ENCODE measurements around the gene URB2.
A peak's percentile ranks its signal among the peaks of the same experiment; 100 is the strongest.
"Not testable (repeated sequence)": the region's sequence is repeated elsewhere in the genome, so short reads cannot be mapped to it uniquely, and the experiment has no call there.

URB2 gene

GRCh38 chr1:229625915-229626831 is at the start of gene URB2, which contains the start of gene TAF5L:
Gene URB2, plus strand, starts transcription at chr1:229626247. Its CDS starts 1,387 bp downstream, at chr1:229627634.
Gene TAF5L, minus strand, starts transcription at chr1:229626122. Its CDS starts 11,640 bp downstream, at chr1:229614482.
- peak; percentile 55 for DNase-seq

- no peak for DNase-seq
Measured at GRCh38 chr1:229578168-229579058, 47.6 kb upstream of the URB2 start.

- DNase-seq: peak; percentile 81
Measured at GRCh38 chr1:229579059-229579673, 46.9 kb upstream of the URB2 start.

- DNase-seq: no peak
Measured at GRCh38 chr1:229581485-229581884, 44.6 kb upstream of the URB2 start.

GRCh38 chr1:229582011-229582694 is 43.9 kb upstream of the URB2 start:
- peak; percentile 38 for DNase-seq

- DNase-seq: no peak
Measured at GRCh38 chr1:229582715-229583114, 43.3 kb upstream of the URB2 start.

GRCh38 chr1:229585338-229585737 is 40.7 kb upstream of the URB2 start:
- no peak for DNase-seq

- no peak for DNase-seq
Measured at GRCh38 chr1:229590119-229590518, 35.9 kb upstream of the URB2 start.

GRCh38 chr1:229593800-229594199 is 32.2 kb upstream of the URB2 start:
- no peak for DNase-seq

- DNase-seq: no peak
Measured at GRCh38 chr1:229594227-229595008, 31.6 kb upstream of the URB2 start.

- not testable (repeated sequence) for DNase-seq
Measured at GRCh38 chr1:229595876-229596275, 30.2 kb upstream of the URB2 start.

GRCh38 chr1:229596925-229597699 is 28.9 kb upstream of the URB2 start:
- DNase-seq: no peak

- no peak for DNase-seq
Measured at GRCh38 chr1:229597877-229598276, 28.2 kb upstream of the URB2 start.

- no peak for DNase-seq
Measured at GRCh38 chr1:229599218-229599954, 26.7 kb upstream of the URB2 start.

GRCh38 chr1:229600229-229600628 is 25.8 kb upstream of the URB2 start:
- no peak for DNase-seq

GRCh38 chr1:229603371-229604005 is 22.6 kb upstream of the URB2 start:
- DNase-seq: no peak

GRCh38 chr1:229607370-229607769 is 18.7 kb upstream of the URB2 start:
- no peak for DNase-seq

GRCh38 chr1:229608590-229608989 is 17.5 kb upstream of the URB2 start:
- no peak for DNase-seq

- no peak for DNase-seq
Measured at GRCh38 chr1:229613938-229614337, 12.1 kb upstream of the URB2 start.

GRCh38 chr1:229614701-229615100 is 11.3 kb upstream of the URB2 start:
- no peak for DNase-seq

Data from DMS79 (cell line).